Chondrocyte (in vitro differentiated cells): ENCODE results near the gene KAT6B. TPM values are rescaled to one million over a fixed set of nuclear protein-coding genes. Genes with fewer than 3 reads are reported as not detected.
"Not testable (repeated sequence)": the region's sequence is repeated elsewhere in the genome, so short reads cannot be mapped to it uniquely, and the experiment has no call there.

Experiments used
- DNase-seq: peaks from one replicate; pipeline ENCODE4 v3.0.0; 2021; ENCODE audit warnings: mixed read lengths, low spot score
- H3K27ac Mint-ChIP-seq: one replicate; pipeline ENCODE4 v1.8.0; 2021; ENCODE audit warnings: mild to moderate bottlenecking, moderate library complexity, mixed read lengths; ENCODE audit not compliant: unreplicated experiment
- H3K27me3 Mint-ChIP-seq: 2 replicates; pipeline ENCODE4 v1.8.0; 2021; ENCODE audit warnings: low read depth, mixed read lengths
- H3K36me3 Mint-ChIP-seq: 2 replicates; pipeline ENCODE4 v1.8.0; 2021; ENCODE audit warnings: low read depth, mixed read lengths
- H3K4me1 Mint-ChIP-seq: 2 replicates; pipeline ENCODE4 v1.8.0; 2021; ENCODE audit warnings: low read depth, mild to moderate bottlenecking, mixed read lengths
- H3K4me3 Mint-ChIP-seq: one replicate; pipeline ENCODE4 v1.8.0; 2021; ENCODE audit warnings: mild to moderate bottlenecking, moderate library complexity, mixed read lengths; ENCODE audit not compliant: unreplicated experiment
- H3K9me3 Mint-ChIP-seq: 2 replicates; pipeline ENCODE4 v1.8.0; 2021; ENCODE audit warnings: low read depth, mixed read lengths
- long read RNA-seq: library from polyadenylated mRNA; stranded (forward); transcript quantifications from one replicate; pipeline ENCODE4 v2.0.0, GENCODE V29; 2021
- total RNA-seq: library from RNA; stranded (reverse); gene quantifications from 3 replicates; pipeline ENCODE4 v1.2.1, GENCODE V29; 2021
- TF ChIP-seq, protein P1 (sequence below): fragments of 200-600 bp; sonication (generic); IDR thresholded peaks from 2 replicates; pipeline ENCODE4 v1.5.0; 2021; ENCODE audit warnings: antibody characterized with exemption, mild to moderate bottlenecking, moderate library complexity

KAT6B gene
- 17.8 to 23.1 TPM (median 20.8 TPM) in 3 replicates for total RNA-seq
- long read RNA-seq, partial matches to known transcripts, result 2 of 6 reads
- long read RNA-seq, other reads (novel, unspliced or antisense), result 4 of 6 reads

DNA sequence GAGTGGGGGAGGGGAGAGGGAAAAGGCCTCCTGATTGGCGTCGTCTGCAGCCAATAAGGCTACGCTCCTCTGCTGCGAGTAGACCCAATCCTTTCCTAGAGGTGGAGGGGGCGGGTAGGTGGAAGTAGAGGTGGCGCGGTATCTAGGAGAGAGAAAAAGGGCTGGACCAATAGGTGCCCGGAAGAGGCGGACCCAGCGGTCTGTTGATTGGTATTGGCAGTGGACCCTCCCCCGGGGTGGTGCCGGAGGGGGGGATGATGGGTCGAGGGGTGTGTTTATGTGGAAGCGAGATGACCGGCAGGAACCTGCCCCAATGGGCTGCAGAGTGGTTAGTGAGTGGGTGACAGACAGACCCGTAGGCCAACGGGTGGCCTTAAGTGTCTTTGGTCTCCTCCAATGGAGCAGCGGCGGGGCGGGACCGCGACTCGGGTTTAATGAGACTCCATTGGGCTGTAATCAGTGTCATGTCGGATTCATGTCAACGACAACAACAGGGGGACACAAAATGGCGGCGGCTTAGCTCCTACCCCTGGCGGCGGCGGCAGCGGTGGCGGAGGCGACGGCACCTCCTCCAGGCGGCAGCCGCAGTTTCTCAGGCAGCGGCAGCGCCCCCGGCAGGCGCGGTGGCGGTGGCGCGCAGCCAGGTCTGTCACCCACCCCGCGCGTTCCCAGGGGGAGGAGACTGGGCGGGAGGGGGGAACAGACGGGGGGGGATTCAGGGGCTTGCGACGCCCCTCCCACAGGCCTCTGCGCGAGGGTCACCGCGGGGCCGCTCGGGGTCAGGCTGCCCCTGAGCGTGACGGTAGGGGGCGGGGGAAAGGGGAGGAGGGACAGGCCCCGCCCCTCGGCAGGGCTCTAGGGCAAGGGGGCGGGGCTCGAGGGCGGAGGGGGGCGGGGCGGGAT lies at the start of gene KAT6B:
TSS of gene KAT6B (plus strand) at position 459 of the 903 bp plus-strand sequence. CDS start 16,258 bp downstream, outside the sequence.
- TF ChIP-seq, protein P1, sequence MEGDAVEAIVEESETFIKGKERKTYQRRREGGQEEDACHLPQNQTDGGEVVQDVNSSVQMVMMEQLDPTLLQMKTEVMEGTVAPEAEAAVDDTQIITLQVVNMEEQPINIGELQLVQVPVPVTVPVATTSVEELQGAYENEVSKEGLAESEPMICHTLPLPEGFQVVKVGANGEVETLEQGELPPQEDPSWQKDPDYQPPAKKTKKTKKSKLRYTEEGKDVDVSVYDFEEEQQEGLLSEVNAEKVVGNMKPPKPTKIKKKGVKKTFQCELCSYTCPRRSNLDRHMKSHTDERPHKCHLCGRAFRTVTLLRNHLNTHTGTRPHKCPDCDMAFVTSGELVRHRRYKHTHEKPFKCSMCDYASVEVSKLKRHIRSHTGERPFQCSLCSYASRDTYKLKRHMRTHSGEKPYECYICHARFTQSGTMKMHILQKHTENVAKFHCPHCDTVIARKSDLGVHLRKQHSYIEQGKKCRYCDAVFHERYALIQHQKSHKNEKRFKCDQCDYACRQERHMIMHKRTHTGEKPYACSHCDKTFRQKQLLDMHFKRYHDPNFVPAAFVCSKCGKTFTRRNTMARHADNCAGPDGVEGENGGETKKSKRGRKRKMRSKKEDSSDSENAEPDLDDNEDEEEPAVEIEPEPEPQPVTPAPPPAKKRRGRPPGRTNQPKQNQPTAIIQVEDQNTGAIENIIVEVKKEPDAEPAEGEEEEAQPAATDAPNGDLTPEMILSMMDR, result peak; percentile 75
- Mint-ChIP-seq H3K27ac (peak within 1 kb of the TSS; percentile 97), H3K27me3 (no peaks in the 10 kb centered on the region), H3K36me3 (no peaks in the 10 kb centered on the region), H3K9me3 (no peaks in the 10 kb centered on the region), H3K4me1 (peaks cover 55% of the 10 kb centered on the region), H3K4me3 (peak within 1 kb of the TSS; percentile 77)
- DNase-seq, result peak; percentile 100

DNA sequence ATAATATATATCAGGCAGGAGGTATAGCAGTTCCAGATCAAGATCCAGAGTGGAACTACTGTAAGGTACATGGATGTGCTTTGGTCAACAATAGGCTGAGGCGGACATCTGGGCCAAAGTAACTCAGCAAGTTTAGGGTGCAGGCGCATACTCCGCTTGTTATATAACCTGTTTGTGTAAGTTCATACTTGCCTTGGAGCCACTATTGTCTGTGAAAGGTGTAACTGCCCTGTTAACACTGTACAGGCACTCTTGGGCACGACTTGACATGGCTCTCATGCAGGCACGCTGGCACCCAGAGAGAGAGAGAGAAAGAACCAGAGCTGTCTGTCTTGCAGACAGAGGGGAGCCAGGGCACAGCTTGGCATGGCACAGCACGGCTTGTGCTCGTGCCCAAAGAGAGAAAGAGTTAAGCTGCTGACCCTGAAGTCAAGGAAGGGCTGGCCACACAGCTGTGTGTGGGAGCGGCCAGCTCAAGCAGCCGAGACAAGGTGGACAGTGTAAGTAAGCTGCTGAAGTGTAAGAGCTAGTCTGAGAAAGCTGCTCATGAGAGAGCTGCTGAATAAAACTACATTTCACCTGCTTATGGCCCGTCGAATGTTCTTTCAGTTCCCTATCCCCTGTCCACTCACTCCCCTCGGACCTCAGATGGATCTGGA lies 47.8 kb upstream of the KAT6B start:
- Mint-ChIP-seq H3K4me3 (no peak overlapping the region), H3K36me3 (no peaks in the 10 kb centered on the region), H3K9me3 (peaks cover 4% of the 10 kb centered on the region), H3K27me3 (no peaks in the 10 kb centered on the region), H3K4me1 (no peaks in the 10 kb centered on the region), H3K27ac (no peak overlapping the region)
- TF ChIP-seq, protein P1, result no peak
- no peak for DNase-seq

DNA sequence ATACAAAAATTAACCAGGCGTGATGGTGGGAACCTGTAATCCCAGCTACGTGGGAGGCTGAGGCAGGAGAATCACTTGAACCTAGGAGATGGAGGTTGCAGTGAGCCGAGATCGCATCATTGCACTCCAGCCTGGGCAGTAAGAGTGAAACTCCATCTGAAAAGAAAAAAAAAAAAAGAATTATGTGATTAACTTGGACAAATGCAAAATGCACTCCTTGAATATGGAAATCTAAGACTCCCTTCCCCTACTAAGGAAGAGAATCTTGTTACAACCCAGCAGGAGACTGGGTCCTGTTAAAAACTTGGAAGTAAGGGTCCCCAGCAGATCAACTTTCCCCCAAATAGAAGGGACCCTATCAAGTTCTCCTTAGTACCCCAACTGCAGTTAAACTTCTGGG lies 44.5 kb upstream of the KAT6B start:
- H3K9me3 Mint-ChIP-seq, result not testable (repeated sequence)

DNA sequence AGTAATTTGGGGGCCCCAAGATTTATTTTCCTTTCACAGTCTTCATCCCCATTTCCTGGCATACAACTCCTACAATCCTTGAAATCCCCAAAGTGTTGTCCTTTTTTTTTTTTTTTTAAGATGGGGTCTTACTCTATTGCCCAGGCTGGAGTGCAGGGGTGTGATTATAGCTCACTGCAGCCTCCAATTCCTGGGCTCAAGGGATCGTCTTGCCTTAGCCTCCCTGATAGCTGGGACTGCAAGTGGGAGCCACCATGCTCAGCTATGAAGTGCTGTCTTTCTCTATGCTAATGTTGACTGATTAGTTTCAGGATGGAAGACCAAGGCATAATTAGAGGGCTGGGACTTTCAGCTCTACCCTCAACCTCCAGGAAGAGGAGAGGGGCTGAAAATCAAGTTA lies 41.9 kb upstream of the KAT6B start:
- Mint-ChIP-seq H3K4me3 (no peak overlapping the region), H3K36me3 (no peaks in the 10 kb centered on the region), H3K27ac (no peak overlapping the region), H3K9me3 (no peaks in the 10 kb centered on the region), H3K27me3 (no peaks in the 10 kb centered on the region), H3K4me1 (no peaks in the 10 kb centered on the region)
- TF ChIP-seq, protein P1, result no peak
- no peak for DNase-seq

More for the DNA sequence above, 44.5 kb upstream of the KAT6B start:
- not testable (repeated sequence) for H3K4me3 Mint-ChIP-seq, H3K27ac Mint-ChIP-seq, H3K27me3 Mint-ChIP-seq, H3K36me3 Mint-ChIP-seq, H3K4me1 Mint-ChIP-seq, DNase-seq

DNA sequence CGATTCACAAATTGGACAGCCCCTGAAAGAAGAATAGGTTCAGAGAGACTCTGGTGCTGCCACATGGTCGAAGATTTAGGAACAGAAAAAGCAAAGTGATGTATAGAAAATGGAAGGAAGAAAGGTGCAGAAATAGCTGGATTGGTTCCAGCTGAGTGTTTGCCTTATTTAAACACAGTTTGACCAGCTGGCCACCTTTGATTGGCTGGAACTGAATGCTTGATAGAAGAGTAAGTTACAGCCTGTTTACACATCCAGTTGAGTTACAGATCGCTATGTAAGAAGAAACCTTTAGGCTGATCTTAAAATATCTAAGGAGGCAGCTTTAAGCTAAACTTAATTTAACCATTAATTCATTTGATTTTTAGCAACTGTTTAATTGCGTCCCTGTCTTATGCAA lies 40.3 kb upstream of the KAT6B start:
- Mint-ChIP-seq H3K27me3 (no peaks in the 10 kb centered on the region), H3K36me3 (no peaks in the 10 kb centered on the region), H3K4me3 (no peak overlapping the region), H3K4me1 (no peaks in the 10 kb centered on the region), H3K9me3 (no peaks in the 10 kb centered on the region), H3K27ac (no peak overlapping the region)
- no peak for DNase-seq
- TF ChIP-seq, protein P1, result no peak
